ENCODE measurements around the gene MYPN.

GRCh38 chr10:68079434-68079833 is 29.9 kb upstream of the MYPN start:
- no peak for TF ChIP-seq CTCF (IDR thresholded peaks at IDR 0.05; ENCODE audit: low read depth, low read length)
- no peak for TF ChIP-seq POLR2A (IDR thresholded peaks at IDR 0.05; ENCODE audit: extremely low read depth, insufficient read length)
- TF ChIP-seq, protein P1, sequence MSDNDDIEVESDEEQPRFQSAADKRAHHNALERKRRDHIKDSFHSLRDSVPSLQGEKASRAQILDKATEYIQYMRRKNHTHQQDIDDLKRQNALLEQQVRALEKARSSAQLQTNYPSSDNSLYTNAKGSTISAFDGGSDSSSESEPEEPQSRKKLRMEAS (IDR thresholded peaks at IDR 0.05; ENCODE audit: low read depth, low read length): no peak
